Mucosa of rectum (tissue), 2 donors: ENCODE data around the gene RPEL1.

Source experiments
- H3K27ac ChIP-seq, 2 donors: one replicate each; pipeline ENCODE4 v1.7.0; 2013; ENCODE audit warnings: inconsistent platforms in 2 of 2, low read depth in 2 of 2, low read length in 2 of 2
- H3K27me3 ChIP-seq, 2 donors: one replicate each; pipeline ENCODE4 v1.7.0; 2013; ENCODE audit warnings: low read length in 2 of 2; ENCODE audit not compliant: control insufficient read depth in 2 of 2, insufficient read depth in 2 of 2
- H3K36me3 ChIP-seq, 2 donors: one replicate each; pipeline ENCODE4 v1.7.0; 2013; ENCODE audit warnings: low read length in 2 of 2; ENCODE audit not compliant: control insufficient read depth in 2 of 2, insufficient read depth in 2 of 2
- H3K4me1 ChIP-seq, 2 donors: one replicate each; pipeline ENCODE4 v1.7.0; 2013; ENCODE audit warnings: low read length in 2 of 2, mild to moderate bottlenecking in 1 of 2; ENCODE audit not compliant: control insufficient read depth in 2 of 2, insufficient read depth in 2 of 2
- H3K4me3 ChIP-seq, 2 donors: one replicate each; pipeline ENCODE4 v1.7.0; 2013; ENCODE audit warnings: low read length in 2 of 2
- H3K9ac ChIP-seq, 2 donors: one replicate each; pipeline ENCODE4 v1.7.0; 2013; ENCODE audit warnings: low read length in 2 of 2, low read depth in 1 of 2, mild to moderate bottlenecking in 1 of 2
- H3K9me3 ChIP-seq, 2 donors: one replicate each; pipeline ENCODE4 v1.7.0; 2013; ENCODE audit warnings: low read length in 2 of 2; ENCODE audit not compliant: control insufficient read depth in 2 of 2
- donor health status: healthy.
- donor health status: Normal muscosa, but diverticular disease.

Gene RPEL1

GRCh38 chr10:103277713-103278536 lies 32.2 kb downstream of the RPEL1 start:
- no peaks in the 10 kb centered on the region for H3K36me3 ChIP-seq
- H3K27ac ChIP-seq: no peak overlapping the region
- H3K27me3 ChIP-seq: peaks cover 41 to 43% of the 10 kb centered on the region in 2 donors
- H3K9ac ChIP-seq: no peak overlapping the region
- H3K4me1 ChIP-seq: peaks cover 0 to 3% of the 10 kb centered on the region in 2 donors
- peaks cover 0 to 2% of the 10 kb centered on the region in 2 donors for H3K9me3 ChIP-seq
- H3K4me3 ChIP-seq: no peak overlapping the region

DNA sequence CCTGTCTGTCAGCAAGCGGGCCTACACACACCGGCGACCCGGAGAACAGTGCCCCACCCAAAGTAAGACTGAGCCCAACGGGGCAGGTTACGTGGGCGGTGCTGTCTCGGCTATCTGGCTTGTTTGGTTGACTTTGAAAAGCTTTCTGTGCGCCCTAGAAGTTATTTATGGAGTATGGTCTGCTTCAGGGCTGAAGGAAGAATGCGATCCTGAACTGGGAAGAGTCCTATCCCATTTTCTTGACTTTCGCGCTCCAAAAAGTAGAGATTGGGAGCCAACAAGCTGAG lies 32.8 kb downstream of the RPEL1 start:
- Histone ChIP-seq H3K4me1 (peaks cover 0 to 3% of the 10 kb centered on the region in 2 donors), H3K27me3 (peaks cover 41 to 43% of the 10 kb centered on the region in 2 donors), H3K9me3 (peaks cover 0 to 2% of the 10 kb centered on the region in 2 donors), H3K9ac (no peak overlapping the region), H3K36me3 (no peaks in the 10 kb centered on the region), H3K27ac (no peak overlapping the region), H3K4me3 (no peak overlapping the region)

- H3K27ac ChIP-seq: no peak overlapping the region
- H3K9me3 ChIP-seq: peaks cover 0 to 2% of the 10 kb centered on the region in 2 donors
- no peak overlapping the region for H3K4me3 ChIP-seq
- H3K36me3 ChIP-seq: no peaks in the 10 kb centered on the region
- H3K9ac ChIP-seq: no peak overlapping the region
- H3K27me3 ChIP-seq: peaks cover 41 to 43% of the 10 kb centered on the region in 2 donors
- peaks cover 0 to 3% of the 10 kb centered on the region in 2 donors for H3K4me1 ChIP-seq
Observed at GRCh38 chr10:103278862-103279298, 33.2 kb downstream of the RPEL1 start.

GRCh38 chr10:103280031-103280430 lies 34.3 kb downstream of the RPEL1 start:
- Histone ChIP-seq H3K36me3 (no peaks in the 10 kb centered on the region), H3K4me3 (no peak overlapping the region), H3K9me3 (peaks cover 0 to 2% of the 10 kb centered on the region in 2 donors), H3K27me3 (peaks cover 41 to 43% of the 10 kb centered on the region in 2 donors), H3K4me1 (peaks cover 0 to 3% of the 10 kb centered on the region in 2 donors), H3K27ac (no peak overlapping the region), H3K9ac (no peak overlapping the region)

DNA sequence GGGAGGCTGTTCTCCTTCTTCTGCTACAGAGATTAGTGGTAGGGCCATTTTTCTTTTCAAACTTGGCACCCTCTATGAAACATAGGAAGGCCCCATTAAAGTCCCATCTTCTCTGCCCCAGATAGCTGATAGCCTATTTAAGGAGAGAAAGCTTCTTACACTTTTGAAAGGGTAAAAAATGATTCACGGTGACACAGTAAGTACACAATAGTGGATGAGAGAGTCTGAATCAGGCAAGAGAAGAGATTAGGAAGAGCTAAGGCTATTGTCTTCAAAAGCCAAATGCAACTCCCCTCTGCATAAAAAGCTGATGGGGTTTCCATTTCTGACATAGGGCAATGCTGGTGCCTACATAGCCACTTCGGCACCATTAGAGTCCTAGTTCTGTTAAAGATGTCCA lies 34.8 kb downstream of the RPEL1 start:
- no peak overlapping the region for H3K4me3 ChIP-seq
- no peak overlapping the region for H3K27ac ChIP-seq
- no peaks in the 10 kb centered on the region for H3K36me3 ChIP-seq
- peaks cover 41 to 45% of the 10 kb centered on the region in 2 donors for H3K27me3 ChIP-seq
- peaks cover 0 to 2% of the 10 kb centered on the region in 2 donors for H3K9me3 ChIP-seq
- peaks cover 0 to 3% of the 10 kb centered on the region in 2 donors for H3K4me1 ChIP-seq
- no peak overlapping the region for H3K9ac ChIP-seq

DNA sequence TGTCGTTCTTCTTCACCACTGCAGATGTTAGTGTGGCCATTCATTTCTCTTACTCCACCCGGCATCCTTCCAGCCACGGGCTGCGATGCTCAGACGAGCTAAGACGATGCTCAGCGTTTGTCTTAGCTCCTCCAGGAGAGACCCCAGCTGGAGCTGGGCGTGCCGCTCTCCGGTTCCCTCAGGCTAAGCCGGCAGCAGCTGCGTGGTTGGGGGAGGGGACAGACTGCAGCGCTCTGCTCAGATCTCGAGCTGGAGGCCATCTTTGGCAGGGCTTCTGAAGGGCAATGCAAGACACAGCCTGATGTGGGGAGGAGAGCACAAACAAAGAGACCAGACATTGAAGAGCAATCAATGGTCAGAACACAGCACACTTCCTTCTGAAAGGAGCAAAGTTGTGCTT lies 36.1 kb downstream of the RPEL1 start:
- H3K27ac ChIP-seq: no peak overlapping the region
- H3K9me3 ChIP-seq: peaks cover 0 to 2% of the 10 kb centered on the region in 2 donors
- peaks cover 33 to 39% of the 10 kb centered on the region in 2 donors for H3K27me3 ChIP-seq
- H3K4me3 ChIP-seq: no peak overlapping the region
- no peaks in the 10 kb centered on the region for H3K36me3 ChIP-seq
- no peak overlapping the region for H3K9ac ChIP-seq
- H3K4me1 ChIP-seq: peaks cover 0 to 3% of the 10 kb centered on the region in 2 donors

- Histone ChIP-seq H3K9me3 (peaks cover 0 to 2% of the 10 kb centered on the region in 2 donors), H3K36me3 (no peaks in the 10 kb centered on the region), H3K4me3 (no peak overlapping the region), H3K27ac (no peak overlapping the region), H3K27me3 (peaks cover 25 to 38% of the 10 kb centered on the region in 2 donors), H3K4me1 (no peaks in the 10 kb centered on the region), H3K9ac (no peak overlapping the region)
Observed at GRCh38 chr10:103282961-103283360, 37.3 kb downstream of the RPEL1 start.

DNA sequence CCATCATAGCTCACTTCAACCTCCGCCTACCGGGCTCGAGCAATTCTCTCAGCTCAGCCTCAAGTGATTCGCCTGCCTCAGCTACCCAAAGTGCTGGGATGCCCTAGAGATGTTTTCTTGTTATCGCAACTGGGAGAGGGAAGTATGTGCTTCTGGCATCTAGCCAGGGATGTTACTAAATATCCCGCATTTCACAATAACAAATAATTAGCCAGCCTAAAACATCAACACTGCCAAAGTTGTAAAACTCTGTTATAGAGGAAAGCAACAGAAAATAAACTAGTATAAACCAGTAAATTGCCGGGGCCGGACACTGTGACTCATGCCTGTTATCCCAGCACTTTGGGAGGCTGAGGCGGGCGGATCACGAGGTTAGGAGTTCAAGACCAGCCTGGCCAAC lies 38.5 kb downstream of the RPEL1 start:
- H3K27me3 ChIP-seq: peaks cover 19 to 30% of the 10 kb centered on the region in 2 donors
- H3K4me3 ChIP-seq: no peak overlapping the region

GRCh38 chr10:103287992-103288391 lies 42.3 kb downstream of the RPEL1 start:
- H3K9ac ChIP-seq: no peak overlapping the region
- peaks cover 7 to 11% of the 10 kb centered on the region in 2 donors for H3K27me3 ChIP-seq
- no peak overlapping the region for H3K4me3 ChIP-seq
- H3K9me3 ChIP-seq: no peaks in the 10 kb centered on the region
- H3K4me1 ChIP-seq: no peaks in the 10 kb centered on the region
- no peak overlapping the region for H3K27ac ChIP-seq
- no peaks in the 10 kb centered on the region for H3K36me3 ChIP-seq

More for the DNA sequence above, 38.5 kb downstream of the RPEL1 start:
- no peaks in the 10 kb centered on the region for H3K9me3 ChIP-seq
- no peaks in the 10 kb centered on the region for H3K4me1 ChIP-seq
- no peak overlapping the region for H3K27ac ChIP-seq
- no peak overlapping the region for H3K9ac ChIP-seq
- H3K36me3 ChIP-seq: no peaks in the 10 kb centered on the region

GRCh38 chr10:103291588-103291987 lies 45.9 kb downstream of the RPEL1 start:
- H3K9ac ChIP-seq: no peak overlapping the region
- H3K27ac ChIP-seq: no peak overlapping the region
- peaks cover 5 to 11% of the 10 kb centered on the region in 2 donors for H3K27me3 ChIP-seq
- H3K36me3 ChIP-seq: no peaks in the 10 kb centered on the region
- H3K4me1 ChIP-seq: no peaks in the 10 kb centered on the region
- H3K9me3 ChIP-seq: no peaks in the 10 kb centered on the region
- H3K4me3 ChIP-seq: no peak overlapping the region
